Immature natural killer cell (primary cell): ENCODE measurements around the gene NAPA. TPM values are rescaled to one million over a fixed set of nuclear protein-coding genes. Genes with fewer than 3 reads are reported as not detected.

ENCODE experiments used
- DNase-seq, 3 donors: peaks; one replicate each; pipeline ENCODE4 v3.0.0; 2022; ENCODE audit warnings: mixed read lengths in 1 of 3
- H3K27ac Mint-ChIP-seq, 6 donors: one replicate each; pipeline ENCODE4 v1.8.0; 2020; ENCODE audit warnings: mixed read lengths in 6 of 6, mild to moderate bottlenecking in 5 of 6, inconsistent platforms in 4 of 6, moderate library complexity in 3 of 6
- H3K27me3 Mint-ChIP-seq, 3 donors: one replicate each; pipeline ENCODE4 v1.8.0; 2020 to 2021; ENCODE audit warnings: low read depth in 3 of 3, mild to moderate bottlenecking in 3 of 3, mixed read lengths in 3 of 3, moderate library complexity in 3 of 3, inconsistent platforms in 1 of 3
- H3K36me3 Mint-ChIP-seq, 3 donors: one replicate each; pipeline ENCODE4 v1.8.0; 2020; ENCODE audit warnings: mixed read lengths in 3 of 3, inconsistent platforms in 2 of 3, mild to moderate bottlenecking in 2 of 3
- H3K4me1 Mint-ChIP-seq, 2 donors: one replicate each; pipeline ENCODE4 v1.8.0; 2020; ENCODE audit warnings: inconsistent platforms in 2 of 2, mild to moderate bottlenecking in 2 of 2, mixed read lengths in 2 of 2, moderate library complexity in 1 of 2
- H3K4me3 Mint-ChIP-seq, 5 donors: one replicate each; pipeline ENCODE4 v1.8.0; 2020; ENCODE audit warnings: mild to moderate bottlenecking in 5 of 5, mixed read lengths in 5 of 5, inconsistent platforms in 3 of 5, moderate library complexity in 3 of 5
- H3K9me3 Mint-ChIP-seq, 6 donors: one replicate each; pipeline ENCODE4 v1.8.0; 2020; ENCODE audit warnings: mild to moderate bottlenecking in 6 of 6, mixed read lengths in 6 of 6, inconsistent platforms in 4 of 6, moderate library complexity in 3 of 6
- polyA plus RNA-seq, 3 donors: library from polyadenylated mRNA; unstranded; fragments of 300-500 nt; fragmentation: Illumina TruSeq; gene quantifications; one replicate each; pipeline ENCODE4 v1.2.3, GENCODE V29; 2021

Gene NAPA
- polyA plus RNA-seq, 3 donors from 2014 or later: 114 to 177 (median 146) TPM

DNA sequence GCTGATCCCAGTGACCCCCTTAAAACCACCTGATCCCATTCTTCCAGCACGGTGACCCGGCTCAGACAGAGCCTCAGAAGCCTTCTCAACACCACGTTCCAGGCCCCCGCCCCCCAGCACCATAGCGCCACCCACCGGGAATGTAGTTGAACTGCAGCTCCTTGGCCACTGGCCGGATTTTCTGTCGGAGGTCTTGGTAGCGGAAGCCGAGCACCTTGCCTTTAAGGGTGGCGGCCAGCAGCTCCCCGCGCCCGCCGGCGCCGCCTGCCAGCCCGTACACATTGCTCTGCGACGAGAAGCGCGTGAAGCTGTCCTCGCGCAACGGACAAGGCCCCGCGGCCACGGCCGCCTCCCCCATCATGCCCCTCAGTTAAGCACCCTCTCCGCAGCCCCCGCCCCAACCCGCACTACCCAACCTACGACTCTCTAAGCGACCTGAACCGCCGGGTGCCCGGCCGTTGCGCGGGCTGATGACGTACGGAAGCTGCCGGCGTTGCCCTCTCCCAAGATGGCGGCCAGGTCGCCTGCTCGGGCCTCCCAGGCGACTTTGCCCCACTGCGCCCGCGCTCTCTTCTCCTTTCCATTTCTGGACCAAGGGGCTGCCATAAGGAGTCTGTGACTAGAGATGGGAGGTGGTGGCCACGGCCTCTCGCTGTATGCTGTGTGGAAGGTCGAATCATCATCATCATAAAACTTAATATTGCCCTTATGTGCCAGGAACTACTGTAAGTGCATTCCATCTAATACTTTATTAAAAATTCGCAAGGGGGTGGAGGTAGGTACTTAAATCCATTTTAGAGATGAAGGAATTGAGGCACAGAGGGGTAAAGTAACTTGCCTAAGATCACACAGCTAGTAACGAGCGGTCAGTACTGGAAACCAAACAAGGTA lies 30.8 kb downstream of the NAPA start, which contains the start of gene KPTN:
Gene KPTN, minus strand, starts transcription at position 420 of the 891 bp plus-strand sequence. Its CDS starts 59 bp downstream, at position 361.
- H3K27ac Mint-ChIP-seq: peak within 1 kb of the TSS; percentile 93 to 98 (median 96)
- peaks cover 25 to 27% of the 10 kb centered on the region in 2 donors for H3K4me1 Mint-ChIP-seq

DNA sequence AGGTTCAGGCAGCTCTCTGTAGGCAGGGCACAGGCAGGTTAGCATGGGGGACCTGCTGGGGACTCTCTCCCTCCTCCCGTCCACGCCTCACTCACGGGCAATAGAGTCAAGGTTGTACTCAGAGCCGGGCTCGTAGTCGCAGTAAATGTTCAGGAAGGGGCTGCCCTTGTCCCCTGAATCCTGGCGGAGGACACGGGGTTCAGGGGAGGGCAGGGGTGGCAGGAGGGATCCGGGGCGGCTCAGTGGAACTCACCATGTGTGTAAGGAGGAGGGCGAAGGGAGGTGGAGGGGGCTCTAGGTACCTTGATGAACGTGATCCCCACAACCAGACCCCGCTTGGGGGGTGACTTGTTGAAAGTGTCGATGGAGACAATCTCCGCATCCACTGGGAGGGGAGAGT lies 31.7 kb downstream of the NAPA start:
- DNase-seq: no peak
- Mint-ChIP-seq H3K36me3 (no peaks in the 10 kb centered on the region), H3K4me3 (peak overlapping the region in 4 of 5 donors; percentile 17 to 99 (median 96)), H3K27ac (no peak overlapping the region), H3K4me1 (peaks cover 25 to 27% of the 10 kb centered on the region in 2 donors), H3K9me3 (peaks cover 0 to 2% (median 0%) of the 10 kb centered on the region in 6 donors), H3K27me3 (peaks cover 10 to 14% (median 14%) of the 10 kb centered on the region in 3 donors)

More for the DNA sequence above, 30.8 kb downstream of the NAPA start, which contains the start of gene KPTN:
- H3K4me3 Mint-ChIP-seq: peak within 1 kb of the TSS; percentile 95 to 99 (median 97)
- H3K27me3 Mint-ChIP-seq: peaks cover 10 to 14% (median 14%) of the 10 kb centered on the region in 3 donors
- H3K9me3 Mint-ChIP-seq: peaks cover 0 to 2% (median 0%) of the 10 kb centered on the region in 6 donors
- no peaks in the 10 kb centered on the region for H3K36me3 Mint-ChIP-seq
- peak; percentile 85 to 90 (median 90) for DNase-seq

DNA sequence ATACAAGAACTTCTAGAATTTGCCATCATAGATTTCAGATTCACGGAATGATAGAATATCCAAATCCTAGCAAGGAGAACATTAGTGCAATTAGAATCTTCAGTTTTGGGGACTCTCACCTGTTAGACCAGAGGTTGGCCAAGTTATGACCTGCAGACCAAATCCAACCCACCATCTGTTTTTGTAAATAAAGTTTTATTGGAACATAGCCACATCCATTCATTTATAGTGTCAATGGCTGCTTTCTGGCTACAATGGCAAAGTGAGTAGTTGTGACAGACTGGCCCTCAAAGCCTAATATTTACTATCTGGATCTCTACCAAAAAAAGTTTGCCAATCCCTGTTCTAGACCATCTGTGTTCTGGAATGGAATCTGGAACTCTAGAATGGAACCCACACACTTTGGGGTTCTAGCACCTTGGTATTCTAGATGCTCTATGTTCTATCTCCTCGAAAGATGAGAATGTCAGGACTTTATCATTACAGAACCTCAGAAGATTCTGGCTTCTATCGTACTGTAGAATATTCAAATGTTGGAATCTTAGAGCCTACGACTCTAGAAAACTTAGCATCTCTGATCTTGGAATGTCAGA lies 33.3 kb downstream of the NAPA start:
- Mint-ChIP-seq H3K36me3 (no peaks in the 10 kb centered on the region), H3K27me3 (peaks cover 8 to 14% (median 10%) of the 10 kb centered on the region in 3 donors), H3K4me3 (peak overlapping the region in 1 of 5 donors; percentile 18), H3K27ac (no peak overlapping the region), H3K9me3 (peaks cover 0 to 2% (median 0%) of the 10 kb centered on the region in 6 donors), H3K4me1 (peaks cover 25 to 27% of the 10 kb centered on the region in 2 donors)
- DNase-seq: no peak

DNA sequence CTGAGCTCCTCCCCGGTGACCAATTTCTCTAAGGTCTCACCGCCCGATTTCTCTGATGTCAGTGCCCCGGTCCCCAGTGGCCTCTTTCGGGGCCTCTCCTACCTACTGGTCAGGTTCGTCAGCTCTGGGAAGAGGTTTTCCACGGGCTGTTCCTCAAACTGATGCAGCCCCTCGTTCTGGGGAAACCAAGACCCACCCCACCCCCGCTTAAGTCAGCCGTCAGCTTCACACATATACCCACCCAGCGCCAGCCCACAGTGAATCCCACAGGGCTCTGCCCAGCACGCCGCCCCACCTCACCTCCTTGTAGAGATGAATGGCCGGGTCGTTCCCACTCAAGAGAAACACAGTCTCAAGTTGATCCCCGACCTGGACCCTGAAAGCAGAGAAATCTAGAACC lies 34.2 kb downstream of the NAPA start:
- Mint-ChIP-seq H3K9me3 (peaks cover 0 to 2% (median 0%) of the 10 kb centered on the region in 6 donors), H3K27ac (peak overlapping the region in 1 of 6 donors; percentile 56), H3K36me3 (no peaks in the 10 kb centered on the region), H3K27me3 (peaks cover 5 to 14% (median 10%) of the 10 kb centered on the region in 3 donors), H3K4me1 (peaks cover 23 to 24% of the 10 kb centered on the region in 2 donors), H3K4me3 (no peak overlapping the region)
- DNase-seq: no peak

DNA sequence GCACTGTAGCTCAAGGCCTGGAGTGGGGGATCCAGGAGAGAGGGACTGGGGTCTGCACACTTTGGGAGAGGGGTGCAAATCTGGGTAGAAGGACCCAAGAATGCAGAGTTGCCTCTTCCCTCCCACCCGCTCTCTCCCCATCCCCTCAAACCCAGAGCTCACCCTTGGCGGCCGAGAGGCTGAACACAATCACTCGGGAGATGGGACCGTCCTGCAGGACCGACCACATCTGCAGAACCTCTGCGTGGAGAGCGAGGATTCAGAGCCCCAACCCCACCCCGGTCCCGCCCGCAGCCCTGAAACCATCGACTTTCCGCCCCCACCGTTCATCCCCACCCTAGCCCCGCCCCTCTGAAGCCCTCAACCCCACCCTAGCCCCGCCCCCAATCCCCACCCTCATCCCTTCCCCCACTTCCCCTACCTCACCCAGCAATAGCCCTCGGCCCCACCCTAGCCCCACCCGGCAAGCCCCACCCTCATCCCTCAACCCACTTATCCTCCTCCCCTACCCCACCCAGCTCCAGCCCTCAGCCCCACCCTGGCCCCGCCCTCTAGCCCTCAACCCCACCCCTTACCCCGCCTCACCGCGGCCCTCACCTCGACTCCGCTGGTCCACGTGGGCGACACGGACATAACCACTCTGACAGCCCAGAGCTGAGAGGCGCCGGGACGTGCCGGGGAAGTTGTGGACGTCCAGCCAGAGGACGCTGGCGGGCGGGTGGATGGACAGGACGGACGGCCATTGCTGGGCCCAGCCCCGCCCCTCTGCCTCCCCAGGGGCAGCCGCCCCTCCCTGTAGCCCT lies 35.0 kb downstream of the NAPA start:
- Mint-ChIP-seq H3K27me3 (peaks cover 8 to 12% (median 10%) of the 10 kb centered on the region in 3 donors), H3K27ac (no peak overlapping the region), H3K4me1 (peaks cover 15 to 16% of the 10 kb centered on the region in 2 donors), H3K36me3 (peaks cover 0 to 2% (median 0%) of the 10 kb centered on the region in 3 donors), H3K9me3 (peaks cover 0 to 2% (median 0%) of the 10 kb centered on the region in 6 donors), H3K4me3 (no peak overlapping the region)
- DNase-seq: no peak

DNA sequence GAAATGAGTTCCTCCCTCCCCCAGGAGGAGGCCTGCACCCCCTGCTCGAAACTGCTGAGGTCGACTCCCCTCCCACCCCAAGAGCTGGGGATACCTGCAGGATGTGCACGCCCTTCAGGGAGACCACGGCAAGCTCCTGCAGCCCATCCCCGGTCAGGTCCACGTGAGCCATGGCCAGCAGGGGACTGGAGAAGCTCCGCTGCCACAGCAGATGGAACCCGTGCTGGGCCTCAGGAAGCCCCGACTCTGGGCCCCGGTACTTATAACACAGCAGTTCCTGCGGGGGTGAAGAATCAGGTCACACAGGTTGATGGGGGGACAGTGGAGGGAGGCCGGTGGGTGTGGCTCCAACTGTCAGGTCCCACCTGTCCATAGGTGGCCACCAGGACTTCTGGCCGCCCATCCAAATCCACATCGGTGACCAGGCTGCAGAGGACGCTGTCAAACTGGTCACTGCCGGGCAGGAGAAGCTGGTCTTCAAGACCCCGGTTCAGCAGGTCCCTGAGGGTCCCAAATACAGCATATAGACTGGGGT lies 38.4 kb downstream of the NAPA start:
- Mint-ChIP-seq H3K9me3 (peaks cover 0 to 2% (median 0%) of the 10 kb centered on the region in 6 donors), H3K4me3 (no peak overlapping the region), H3K36me3 (peaks cover 0 to 3% (median 2%) of the 10 kb centered on the region in 3 donors), H3K4me1 (peaks cover 3 to 6% of the 10 kb centered on the region in 2 donors), H3K27me3 (peaks cover 7 to 10% (median 9%) of the 10 kb centered on the region in 3 donors), H3K27ac (no peak overlapping the region)
- DNase-seq: no peak

DNA sequence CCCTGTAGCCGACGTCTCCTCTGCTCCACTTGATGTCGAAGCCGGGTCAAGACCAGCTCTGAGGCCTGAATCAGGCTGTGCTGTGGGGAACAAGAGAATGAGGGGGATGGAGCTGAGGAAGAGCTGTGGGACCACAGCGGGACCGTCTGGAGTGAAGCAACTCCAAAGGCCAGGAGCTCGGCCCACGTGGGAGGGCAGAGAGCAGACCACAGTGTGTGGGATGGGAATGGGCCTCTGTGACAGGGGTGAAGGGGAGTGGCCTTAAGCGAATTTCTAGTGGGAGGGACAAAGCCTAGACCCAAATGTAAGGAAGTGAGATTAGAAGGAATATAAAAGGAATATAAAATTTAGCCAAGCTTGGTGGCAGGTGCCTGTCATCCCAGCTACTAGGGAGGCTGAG lies 39.4 kb downstream of the NAPA start:
- Mint-ChIP-seq H3K4me3 (no peak overlapping the region), H3K27ac (no peak overlapping the region), H3K36me3 (peaks cover 0 to 3% (median 2%) of the 10 kb centered on the region in 3 donors), H3K27me3 (peaks cover 12 to 14% (median 13%) of the 10 kb centered on the region in 3 donors), H3K9me3 (no peaks in the 10 kb centered on the region), H3K4me1 (peaks cover 6 to 7% of the 10 kb centered on the region in 2 donors)
- DNase-seq: no peak

DNA sequence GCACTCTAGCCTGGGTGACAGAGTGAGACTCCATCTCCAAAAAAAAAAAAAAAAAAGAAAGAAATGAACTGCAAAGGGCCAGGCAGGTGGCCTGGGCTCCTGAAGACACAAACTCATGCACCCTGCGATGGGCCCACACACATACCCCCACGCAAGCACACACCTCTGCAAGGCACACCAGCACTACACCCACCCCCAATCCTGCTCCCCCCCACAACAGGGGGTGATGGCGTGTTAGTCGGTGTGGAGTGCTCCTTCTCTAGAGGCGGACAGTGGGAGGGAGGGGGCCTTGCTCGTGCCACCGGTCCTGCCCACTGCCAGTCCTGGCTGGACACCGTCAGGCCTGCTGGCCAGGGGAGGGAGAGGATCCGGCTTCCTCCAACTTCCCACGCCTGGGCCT lies 41.5 kb downstream of the NAPA start:
- DNase-seq: no peak
- no peaks in the 10 kb centered on the region for H3K9me3 Mint-ChIP-seq
- H3K4me1 Mint-ChIP-seq: peaks cover 6 to 9% of the 10 kb centered on the region in 2 donors
- H3K27ac Mint-ChIP-seq: no peak overlapping the region
- H3K36me3 Mint-ChIP-seq: peaks cover 0 to 3% (median 2%) of the 10 kb centered on the region in 3 donors
- H3K27me3 Mint-ChIP-seq: peaks cover 13 to 31% (median 24%) of the 10 kb centered on the region in 3 donors
- H3K4me3 Mint-ChIP-seq: no peak overlapping the region

DNA sequence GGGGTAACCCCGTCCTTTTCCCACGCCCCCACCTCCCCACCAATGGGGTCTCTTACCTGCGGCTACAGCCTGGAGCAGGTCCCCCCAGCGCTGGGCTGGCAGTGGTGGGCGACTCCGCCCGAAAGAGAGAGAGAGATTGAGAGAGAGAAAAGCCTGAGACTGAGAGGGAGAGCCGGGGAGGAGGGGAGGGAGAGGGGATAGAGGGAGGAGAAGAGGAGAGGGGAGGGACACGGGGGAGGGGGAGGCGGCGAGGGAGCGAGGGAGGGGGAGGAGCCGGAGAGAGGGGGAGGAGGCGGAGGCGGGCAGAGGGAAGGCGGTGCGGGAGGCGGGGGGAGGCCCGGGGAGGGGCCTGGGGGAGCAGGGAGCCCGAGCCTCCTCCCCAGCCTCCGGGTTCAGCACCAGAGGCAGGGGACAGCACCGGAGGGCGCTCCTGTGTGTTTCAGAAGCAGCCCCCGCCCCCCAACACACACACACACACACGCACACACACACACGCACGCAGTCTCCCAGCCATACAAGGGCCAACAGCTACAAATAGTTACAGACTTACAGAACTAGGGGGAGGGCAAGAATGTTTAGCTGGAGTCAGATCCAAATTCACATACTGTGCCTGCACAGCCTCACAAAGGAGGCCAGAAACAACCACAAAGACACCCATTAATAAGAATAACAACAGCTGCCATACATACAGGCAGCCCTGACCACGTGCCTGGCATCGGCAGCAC lies 43.0 kb downstream of the NAPA start, which contains the start of gene SLC8A2:
Gene SLC8A2, minus strand, starts transcription at position 161 of the 725 bp plus-strand sequence. CDS start 5,490 bp downstream, outside the sequence.
- H3K27me3 Mint-ChIP-seq: peaks cover 15 to 38% (median 31%) of the 10 kb centered on the region in 3 donors
- peaks cover 6 to 9% of the 10 kb centered on the region in 2 donors for H3K4me1 Mint-ChIP-seq
- H3K9me3 Mint-ChIP-seq: no peaks in the 10 kb centered on the region
- peaks cover 0 to 3% (median 2%) of the 10 kb centered on the region in 3 donors for H3K36me3 Mint-ChIP-seq
- peak within 1 kb of the TSS in 2 of 5 donors; percentile 3 to 50 for H3K4me3 Mint-ChIP-seq
- peak within 1 kb of the TSS in 2 of 6 donors; percentile 46 to 83 for H3K27ac Mint-ChIP-seq
- DNase-seq: peak; percentile 50 to 59 (median 55)

DNA sequence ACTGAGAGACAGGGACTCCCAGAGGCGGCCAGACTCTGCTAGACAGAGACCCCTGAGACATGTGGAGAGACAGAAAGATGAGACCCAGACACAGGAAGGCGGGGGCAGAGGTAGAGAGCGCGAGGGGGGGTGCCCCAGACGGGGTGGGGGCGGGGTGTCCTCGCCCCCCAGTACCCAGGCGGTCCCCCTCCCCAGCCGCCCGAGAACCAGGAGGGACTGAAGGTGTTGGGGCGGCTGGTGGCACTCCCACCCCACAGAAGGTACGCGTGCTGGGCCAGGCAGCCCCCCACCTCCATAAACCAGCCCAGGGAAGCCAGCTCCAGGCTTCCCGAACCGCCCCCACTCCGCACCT lies 43.5 kb downstream of the NAPA start:
- H3K4me3 Mint-ChIP-seq: peak overlapping the region in 1 of 5 donors; percentile 50
- peaks cover 0 to 3% (median 2%) of the 10 kb centered on the region in 3 donors for H3K36me3 Mint-ChIP-seq
- H3K27ac Mint-ChIP-seq: peak overlapping the region in 1 of 6 donors; percentile 16
- DNase-seq: no peak
- peaks cover 15 to 38% (median 31%) of the 10 kb centered on the region in 3 donors for H3K27me3 Mint-ChIP-seq
- H3K9me3 Mint-ChIP-seq: no peaks in the 10 kb centered on the region
- peaks cover 6 to 9% of the 10 kb centered on the region in 2 donors for H3K4me1 Mint-ChIP-seq

DNA sequence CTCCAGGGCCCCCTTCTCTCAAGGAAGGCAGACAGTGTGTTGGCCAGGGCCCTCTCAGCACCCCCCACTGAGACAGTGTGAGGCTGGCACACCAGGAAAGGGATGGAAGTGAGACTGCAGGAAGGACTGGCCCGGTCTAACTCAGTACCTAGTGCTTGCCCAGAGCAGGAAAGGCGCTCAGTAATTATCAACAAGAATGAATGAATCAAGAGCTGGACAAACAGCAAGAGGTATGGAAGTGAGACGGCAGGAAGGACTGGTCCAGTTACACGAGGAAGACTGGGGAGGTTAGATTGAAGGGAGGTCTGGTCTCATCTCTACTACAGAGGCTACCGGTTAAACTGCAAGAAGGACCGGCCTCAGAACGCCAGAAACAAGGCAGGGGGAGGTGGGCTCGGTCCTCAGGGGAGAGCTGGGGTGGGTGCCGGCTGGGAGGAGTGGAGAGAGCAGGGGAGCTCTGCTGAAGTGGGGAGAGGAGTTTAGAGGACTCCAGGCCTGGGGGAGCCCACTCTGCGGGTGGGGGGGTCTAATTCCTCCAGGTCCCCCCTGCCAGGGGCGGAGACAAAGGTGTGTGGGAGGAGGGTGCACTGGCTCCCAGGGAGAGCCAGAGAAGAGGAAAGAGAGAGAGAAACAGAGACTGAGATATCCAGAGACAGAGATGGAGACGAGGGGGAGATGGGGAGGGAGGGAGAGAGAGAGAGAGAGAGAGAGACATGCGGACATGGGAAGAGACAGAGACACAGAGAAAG lies 44.2 kb downstream of the NAPA start:
- Mint-ChIP-seq H3K27me3 (peaks cover 15 to 38% (median 31%) of the 10 kb centered on the region in 3 donors), H3K27ac (no peak overlapping the region), H3K36me3 (peaks cover 0 to 3% (median 2%) of the 10 kb centered on the region in 3 donors), H3K9me3 (no peaks in the 10 kb centered on the region), H3K4me3 (peak overlapping the region in 2 of 5 donors; percentile 3 to 50), H3K4me1 (peaks cover 6 to 9% of the 10 kb centered on the region in 2 donors)
- no peak for DNase-seq

DNA sequence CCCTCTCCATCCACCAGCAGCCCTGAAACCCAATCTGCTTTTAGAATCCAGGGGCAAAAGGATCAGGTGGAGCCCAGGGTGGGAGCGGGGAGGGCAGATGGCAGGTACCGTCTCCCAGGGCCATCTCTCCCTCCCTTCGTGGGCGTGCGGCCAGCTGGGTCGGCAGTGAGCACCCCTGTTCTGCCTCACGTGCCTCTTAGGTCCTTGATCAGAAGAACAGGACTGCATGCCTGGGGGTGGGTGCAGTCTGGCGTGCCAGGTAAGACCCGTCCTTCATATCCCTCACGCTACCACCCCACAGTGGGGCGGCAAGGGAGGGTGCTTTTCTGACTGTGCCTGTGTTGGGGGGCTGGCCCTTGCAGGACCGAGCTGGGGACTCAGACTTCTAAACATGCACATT lies 45.1 kb downstream of the NAPA start:
- Mint-ChIP-seq H3K4me1 (peaks cover 6 to 9% of the 10 kb centered on the region in 2 donors), H3K27ac (no peak overlapping the region), H3K9me3 (no peaks in the 10 kb centered on the region), H3K36me3 (peaks cover 0 to 3% (median 0%) of the 10 kb centered on the region in 3 donors), H3K4me3 (no peak overlapping the region), H3K27me3 (peaks cover 12 to 38% (median 31%) of the 10 kb centered on the region in 3 donors)
- no peak for DNase-seq
